Hepatocyte (in vitro differentiated cells): ENCODE data around the gene NCOA4. TPM values are rescaled to one million over a fixed set of nuclear protein-coding genes. Genes with fewer than 3 reads are reported as not detected.
"Not testable (repeated sequence)": the region's sequence is repeated elsewhere in the genome, so short reads cannot be mapped to it uniquely, and the experiment has no call there.

Experiments used
- DNase-seq: peaks from one replicate; pipeline ENCODE4 v3.0.0-alpha.2; 2016; ENCODE audit warnings: low spot score
- H2AFZ ChIP-seq: fragments of 200-600 bp; sonication (generic); 2 replicates; pipeline ENCODE4 v1.6.0; 2016; ENCODE audit warnings: antibody characterized with exemption, mild to moderate bottlenecking
- H3K27ac ChIP-seq: fragments of 200-600 bp; sonication (generic); 2 replicates; pipeline ENCODE4 v1.5.1; 2016; ENCODE audit warnings: mild to moderate bottlenecking
- H3K27me3 ChIP-seq: fragments of 200-600 bp; sonication (generic); 2 replicates; pipeline ENCODE4 v1.6.1; 2016
- H3K36me3 ChIP-seq: fragments of 200-600 bp; sonication (generic); replicated peaks from 2 replicates; pipeline ENCODE4 v1.5.1; 2016; ENCODE audit warnings: low read depth; ENCODE audit not compliant: insufficient read depth
- H3K4me1 ChIP-seq: fragments of 200-600 bp; sonication (generic); 2 replicates; pipeline ENCODE4 v1.5.1; 2016; ENCODE audit warnings: mild to moderate bottlenecking, moderate library complexity; ENCODE audit not compliant: insufficient read depth
- H3K4me2 ChIP-seq: fragments of 200-600 bp; sonication (generic); 2 replicates; pipeline ENCODE4 v1.6.0; 2016
- H3K4me3 ChIP-seq: fragments of 200-600 bp; sonication (generic); 2 replicates; pipeline ENCODE4 v1.5.1; 2016; ENCODE audit warnings: mild to moderate bottlenecking
- H3K79me2 ChIP-seq: fragments of 200-600 bp; sonication (generic); 2 replicates; pipeline ENCODE4 v1.6.0; 2017; ENCODE audit warnings: mild to moderate bottlenecking
- H3K9me2 ChIP-seq: fragments of 200-600 bp; sonication (generic); replicated peaks from 2 replicates; pipeline ENCODE4 v1.6.0; 2017; ENCODE audit warnings: mild to moderate bottlenecking; ENCODE audit not compliant: insufficient read depth
- H3K9me3 ChIP-seq: fragments of 200-600 bp; sonication (generic); 2 replicates; pipeline ENCODE4 v1.5.1; 2016; ENCODE audit warnings: low read depth, mild to moderate bottlenecking
- H4K20me1 ChIP-seq: fragments of 200-600 bp; sonication (generic); 2 replicates; pipeline ENCODE4 v1.6.0; 2016; ENCODE audit warnings: mild to moderate bottlenecking; ENCODE audit not compliant: insufficient read depth, poor library complexity, severe bottlenecking
- WGBS: methylation state at CpG from one replicate; pipeline ENCODE4 v1.1.6; 2016; ENCODE audit warnings: low lambda C conversion rate; ENCODE audit errors: missing lambda C conversion rate; 5-methylcytosine and 5-hydroxymethylcytosine counted together
- polyA plus RNA-seq: library from polyadenylated mRNA; unstranded; fragments of >200 nt; fragmentation: Nextera tagmentation; extraction: Ambion mirVana; gene quantifications from 2 replicates; pipeline ENCODE4 v1.2.1, GENCODE V29; 2016
- small RNA-seq: library from RNA; depleted of rRNA; stranded (forward); fragments of <200 nt; gene quantifications from one replicate; pipeline ENCODE3, GENCODE V24; 2014
- total RNA-seq: library from RNA; depleted of rRNA; stranded (reverse); fragments of >200 nt; gene quantifications from 2 replicates; pipeline ENCODE4 v1.2.3, GENCODE V29; 2014

NCOA4 gene
- total and polyA plus RNA-seq, 2 experiments from 2014 or later = 81.8 to 171 TPM

DNA sequence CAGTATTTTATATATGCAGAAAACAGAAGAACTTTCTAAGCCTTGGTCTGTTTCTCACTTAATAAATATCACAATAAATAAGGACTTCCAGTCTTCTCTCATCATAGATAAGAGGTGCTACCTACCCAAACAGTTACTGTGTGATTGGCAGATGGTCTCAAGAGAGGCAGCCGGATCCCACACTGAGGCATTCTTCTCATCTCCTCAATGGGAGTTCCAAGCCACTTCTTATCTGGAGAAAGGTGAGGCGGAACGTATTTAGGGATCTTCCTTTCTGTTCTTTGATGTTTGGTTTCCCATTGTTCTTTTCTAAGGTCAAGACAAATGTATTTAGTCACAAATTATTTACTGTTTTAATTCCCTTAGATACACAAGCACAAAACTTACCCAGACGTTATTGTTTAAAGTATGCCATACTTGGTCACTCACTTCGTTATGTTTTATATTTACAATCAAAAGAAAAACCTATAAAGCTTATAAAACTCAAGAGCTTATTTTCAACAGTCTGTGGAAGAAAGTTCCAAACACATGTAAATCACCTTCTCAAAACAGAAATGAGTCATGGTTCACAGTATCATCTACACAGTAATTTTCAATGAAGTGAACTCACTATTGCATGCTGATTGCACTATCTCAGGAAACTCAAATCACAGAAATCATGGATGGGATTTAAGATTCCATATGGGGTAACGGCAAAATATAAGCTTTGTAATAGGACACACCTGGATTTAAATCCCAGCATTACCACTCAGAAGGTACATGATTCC is 67.6 kb downstream of the NCOA4 start:
- not testable (repeated sequence) for DNase-seq, H3K4me2 ChIP-seq, H3K9me2 ChIP-seq, H3K4me1 ChIP-seq, H3K27ac ChIP-seq, H4K20me1 ChIP-seq, H3K36me3 ChIP-seq, H3K9me3 ChIP-seq, H2AFZ ChIP-seq, H3K4me3 ChIP-seq, H3K27me3 ChIP-seq
- peaks cover 19% of the 10 kb centered on the region for H3K79me2 ChIP-seq
- 75% methylated on average over 6 of the region's 6 CpGs for WGBS

DNA sequence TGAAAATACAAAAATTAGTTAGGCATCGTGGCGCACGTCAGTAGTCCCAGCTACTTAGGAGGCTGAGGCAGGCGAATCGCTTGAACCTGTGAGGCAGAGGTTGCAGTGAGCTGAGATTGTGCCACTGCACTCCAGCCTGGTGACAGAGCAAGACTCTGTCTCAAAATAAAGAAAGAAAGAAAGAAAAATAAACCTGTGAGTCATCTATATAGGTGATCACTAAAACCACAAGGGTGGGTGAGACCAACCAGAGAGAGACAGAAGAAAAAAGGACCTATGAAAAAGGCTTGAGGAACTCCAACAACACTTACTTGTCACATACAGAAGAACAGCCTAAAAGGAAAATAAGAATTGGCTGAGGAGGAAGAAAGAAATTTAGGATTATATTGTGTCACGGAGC is 72.5 kb downstream of the NCOA4 start:
- H3K27me3 ChIP-seq, H2AFZ ChIP-seq: not testable (repeated sequence)
- WGBS = 100% methylated on average over 6 of the region's 6 CpGs

DNA sequence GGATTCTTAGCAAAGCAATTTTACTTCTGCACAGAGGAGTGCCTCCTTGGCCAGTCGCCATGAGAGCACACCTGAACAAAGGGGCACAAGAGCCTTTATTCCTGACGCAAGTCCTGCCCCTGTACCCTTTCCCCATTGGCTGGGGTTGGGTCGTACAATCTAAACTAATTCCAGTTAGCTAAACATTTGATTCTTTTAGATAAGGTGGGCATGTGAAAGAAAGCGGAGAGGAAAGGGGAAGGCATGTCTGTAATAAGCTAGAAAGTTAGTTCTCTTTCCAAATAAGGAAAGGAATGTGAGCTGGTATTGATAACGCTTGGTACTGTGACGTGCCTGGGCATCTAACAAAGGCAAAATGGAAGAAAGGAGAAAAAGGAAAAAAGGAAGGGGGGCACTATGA is 73.8 kb downstream of the NCOA4 start:
- H3K4me1 ChIP-seq, H3K9me2 ChIP-seq, H3K36me3 ChIP-seq, DNase-seq, H4K20me1 ChIP-seq, H3K9me3 ChIP-seq, H2AFZ ChIP-seq, H3K4me3 ChIP-seq, H3K79me2 ChIP-seq, H3K27me3 ChIP-seq: not testable (repeated sequence)
- Histone ChIP-seq H3K27ac (peak overlapping the region; percentile 95), H3K4me2 (peak overlapping the region; percentile 49)
- 32% methylated on average over 4 of the region's 6 CpGs for WGBS

More for the DNA sequence above, 72.5 kb downstream of the NCOA4 start:
- H4K20me1 ChIP-seq, H3K79me2 ChIP-seq, DNase-seq, H3K9me3 ChIP-seq, H3K4me2 ChIP-seq, H3K4me3 ChIP-seq, H3K36me3 ChIP-seq, H3K4me1 ChIP-seq, H3K9me2 ChIP-seq: not testable (repeated sequence)
- peak overlapping the region; percentile 95 for H3K27ac ChIP-seq

Small RNA genes within 50 kb of the gene (small RNA-seq; reads per million reads assigned to genes)
- gene SNORA74C-1 = not detected

Other genes with a start within 250 kb of the NCOA4 start
- 5.6 TPM in 2 replicates for gene AGAP4, start 183.1 kb downstream of the NCOA4 start, total RNA-seq
- gene AGAP4, start 183.1 kb downstream of the NCOA4 start, polyA plus RNA-seq = 6.4 and 7.9 TPM in 2 replicates
- 76.4 and 80.7 TPM in 2 replicates for gene TIMM23, start 58.1 kb downstream of the NCOA4 start, total RNA-seq
- gene TIMM23, start 58.1 kb downstream of the NCOA4 start, polyA plus RNA-seq = 122 and 144 TPM in 2 replicates
- 2.2 and 2.7 TPM in 2 replicates for gene MSMB, start 15.6 kb upstream of the NCOA4 start, total RNA-seq
- gene MSMB, start 15.6 kb upstream of the NCOA4 start, polyA plus RNA-seq = 10.0 and 11.0 TPM in 2 replicates